Lung (tissue), 12 donors: ENCODE results near the gene NBEA. TPM values are rescaled to one million over a fixed set of nuclear protein-coding genes. Genes with fewer than 3 reads are reported as not detected.

Experiments used
- ATAC-seq: fragments of 200-7000 bp; cut with Tn5 transposase; one replicate; pipeline ENCODE4 v1.9.1; 2020; ENCODE audit warnings: moderate number of reproducible peaks; ENCODE audit not compliant: insufficient read depth, low FRiP score
- DNase-seq, 3 donors: peaks; one replicate each; pipeline ENCODE4 v3.0.0-alpha.2; 2013 to 2017
- H3K27ac ChIP-seq, 2 donors: one replicate each; pipeline ENCODE4 v1.5.1; 2013; ENCODE audit warnings: mild to moderate bottlenecking in 2 of 2, moderate library complexity in 2 of 2, control low read depth in 1 of 2, inconsistent platforms in 1 of 2, low read depth in 1 of 2, low read length in 1 of 2
- H3K27me3 ChIP-seq, 3 donors: one replicate each; pipeline ENCODE4 v1.5.1; 2013; ENCODE audit warnings: low read length in 2 of 3; ENCODE audit not compliant: control insufficient read depth in 3 of 3, insufficient read depth in 3 of 3
- H3K36me3 ChIP-seq, 4 donors: one replicate each; pipeline ENCODE4 v1.5.1; 2013; ENCODE audit warnings: low read length in 4 of 4, mild to moderate bottlenecking in 1 of 4, moderate library complexity in 1 of 4; ENCODE audit not compliant: control insufficient read depth in 4 of 4, insufficient read depth in 4 of 4
- H3K4me1 ChIP-seq, 5 donors: one replicate each; pipeline ENCODE4 v1.5.1; 2013; ENCODE audit warnings: low read length in 5 of 5, mild to moderate bottlenecking in 2 of 5, moderate library complexity in 1 of 5; ENCODE audit not compliant: control insufficient read depth in 5 of 5, insufficient read depth in 5 of 5
- H3K4me3 ChIP-seq: one replicate; pipeline ENCODE4 v1.5.1; 2013; ENCODE audit warnings: mild to moderate bottlenecking, control low read depth, moderate library complexity
- H3K9ac ChIP-seq, 2 donors: one replicate each; pipeline ENCODE4 v1.5.1; 2013; ENCODE audit warnings: low read length in 2 of 2, control low read depth in 1 of 2; ENCODE audit not compliant: insufficient read depth in 1 of 2
- H3K9me3 ChIP-seq, 4 donors: one replicate each; pipeline ENCODE4 v1.5.1; 2013; ENCODE audit warnings: low read length in 3 of 4, mild to moderate bottlenecking in 1 of 4, moderate library complexity in 1 of 4; ENCODE audit not compliant: control insufficient read depth in 4 of 4, insufficient read depth in 3 of 4
- WGBS, 2 donors: extraction: QIAGEN DNeasy Blood & Tissue Kit; methylation state at CpG; one replicate each; pipeline ENCODE4 v1.1.7; 2013; 5-methylcytosine and 5-hydroxymethylcytosine counted together
- polyA plus RNA-seq, 2 donors: library from polyadenylated mRNA; stranded (reverse); fragments of 200-250 nt; gene quantifications; one replicate each; pipeline ENCODE4 v1.2.1, GENCODE V29; 2013
- total RNA-seq, 2 donors: library from RNA; depleted of rRNA in 1 of 2; stranded (reverse); fragments of >200 nt in 1 of 2; gene quantifications; one replicate each; pipeline ENCODE4 v1.2.1, GENCODE V29; 2014 to 2021
- TF ChIP-seq, protein P1 (sequence below): IDR thresholded peaks from 2 replicates; pipeline ENCODE4 v1.5.1; 2012; ENCODE audit warnings: mild to moderate bottlenecking; ENCODE audit errors: control extremely low read depth, extremely low read depth
- donor health status: control.
- donor health status: control.
- donor health status: Bipolar disorder and iron deficiency.
- donor health status: healthy.
- donor health status: DM: yes; HTN: yes; CAD: no.

Gene NBEA
- total and polyA plus RNA-seq, 4 donors: 1.6 to 26.5 (median 5.3) TPM

DNA sequence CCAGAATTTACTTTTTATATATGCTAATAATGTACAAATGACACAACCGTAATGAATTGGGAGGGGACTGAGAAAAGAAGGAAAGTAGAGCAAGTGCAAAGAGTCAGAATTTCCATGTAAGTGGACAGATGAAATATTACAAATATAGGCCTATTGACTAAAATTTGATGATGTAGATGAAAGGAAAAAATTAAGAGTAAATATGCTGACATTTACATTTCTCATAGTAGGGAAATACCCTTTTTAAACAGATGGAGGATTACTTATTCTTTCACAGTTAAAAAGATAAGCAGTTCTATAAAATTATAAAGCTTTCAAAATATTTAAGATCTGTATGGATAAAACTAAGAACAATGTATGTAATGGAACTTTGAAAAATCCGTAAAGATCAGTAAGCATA, 185.4 kb downstream of the NBEA start:
- TF ChIP-seq, protein P1, sequence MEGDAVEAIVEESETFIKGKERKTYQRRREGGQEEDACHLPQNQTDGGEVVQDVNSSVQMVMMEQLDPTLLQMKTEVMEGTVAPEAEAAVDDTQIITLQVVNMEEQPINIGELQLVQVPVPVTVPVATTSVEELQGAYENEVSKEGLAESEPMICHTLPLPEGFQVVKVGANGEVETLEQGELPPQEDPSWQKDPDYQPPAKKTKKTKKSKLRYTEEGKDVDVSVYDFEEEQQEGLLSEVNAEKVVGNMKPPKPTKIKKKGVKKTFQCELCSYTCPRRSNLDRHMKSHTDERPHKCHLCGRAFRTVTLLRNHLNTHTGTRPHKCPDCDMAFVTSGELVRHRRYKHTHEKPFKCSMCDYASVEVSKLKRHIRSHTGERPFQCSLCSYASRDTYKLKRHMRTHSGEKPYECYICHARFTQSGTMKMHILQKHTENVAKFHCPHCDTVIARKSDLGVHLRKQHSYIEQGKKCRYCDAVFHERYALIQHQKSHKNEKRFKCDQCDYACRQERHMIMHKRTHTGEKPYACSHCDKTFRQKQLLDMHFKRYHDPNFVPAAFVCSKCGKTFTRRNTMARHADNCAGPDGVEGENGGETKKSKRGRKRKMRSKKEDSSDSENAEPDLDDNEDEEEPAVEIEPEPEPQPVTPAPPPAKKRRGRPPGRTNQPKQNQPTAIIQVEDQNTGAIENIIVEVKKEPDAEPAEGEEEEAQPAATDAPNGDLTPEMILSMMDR: no peak
- DNase-seq (no peak), ATAC-seq (no peak)
- Histone ChIP-seq H3K9ac (no peak overlapping the region), H3K27me3 (no peaks in the 10 kb centered on the region), H3K4me3 (no peak overlapping the region), H3K36me3 (no peaks in the 10 kb centered on the region), H3K4me1 (no peaks in the 10 kb centered on the region), H3K27ac (no peak overlapping the region), H3K9me3 (no peaks in the 10 kb centered on the region)
- WGBS, 2 donors: 96 to 98% methylated on average over 2 of the region's 2 CpGs

DNA sequence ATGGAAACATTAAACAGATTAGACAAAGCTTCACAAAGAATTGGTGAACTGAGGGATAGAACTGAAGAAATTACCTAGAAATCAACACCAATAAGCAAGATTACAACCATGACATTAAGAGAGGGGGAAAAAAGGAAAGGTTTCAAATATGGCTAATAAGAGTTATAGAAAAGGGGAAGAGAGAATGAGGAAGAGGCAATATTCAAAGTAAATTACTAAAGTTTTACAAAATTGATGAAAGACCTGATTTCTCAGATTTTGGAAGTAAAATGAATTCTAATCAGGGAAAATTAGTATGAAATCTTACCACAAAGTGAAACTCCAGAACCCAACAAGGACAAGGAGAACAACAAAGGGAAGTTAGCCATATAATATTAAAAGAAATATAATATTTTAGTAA, 187.4 kb downstream of the NBEA start:
- no peaks in the 10 kb centered on the region for H3K9me3 ChIP-seq
- no peak overlapping the region for H3K9ac ChIP-seq
- no peak for DNase-seq
- H3K27ac ChIP-seq: no peak overlapping the region
- no peaks in the 10 kb centered on the region for H3K27me3 ChIP-seq
- H3K4me3 ChIP-seq: no peak overlapping the region
- H3K36me3 ChIP-seq: no peaks in the 10 kb centered on the region
- TF ChIP-seq, protein P1: no peak
- H3K4me1 ChIP-seq: no peaks in the 10 kb centered on the region
- no peak for ATAC-seq

DNA sequence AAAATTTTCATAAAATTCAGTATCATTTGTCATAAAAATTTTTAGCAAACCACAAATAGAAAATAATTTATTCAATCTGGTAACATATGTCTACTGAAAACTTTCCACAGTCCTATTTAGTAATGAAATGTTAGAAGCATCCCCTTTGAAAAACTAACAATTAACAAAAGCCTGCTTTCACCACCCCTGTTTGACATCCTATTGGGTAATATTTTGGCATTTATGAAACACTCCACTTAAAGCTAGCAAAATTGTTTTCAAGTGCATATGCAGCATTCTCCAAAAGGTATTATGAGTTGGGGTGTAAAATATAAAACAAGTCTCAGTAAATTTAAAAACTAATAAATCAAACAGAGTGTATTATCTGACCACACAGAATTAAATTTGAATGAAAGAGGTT, 189.4 kb downstream of the NBEA start:
- Histone ChIP-seq H3K27me3 (no peaks in the 10 kb centered on the region), H3K36me3 (no peaks in the 10 kb centered on the region), H3K4me1 (no peaks in the 10 kb centered on the region), H3K9me3 (no peaks in the 10 kb centered on the region), H3K27ac (no peak overlapping the region), H3K9ac (no peak overlapping the region), H3K4me3 (no peak overlapping the region)
- no peak for ATAC-seq
- DNase-seq: no peak
- TF ChIP-seq, protein P1: no peak

DNA sequence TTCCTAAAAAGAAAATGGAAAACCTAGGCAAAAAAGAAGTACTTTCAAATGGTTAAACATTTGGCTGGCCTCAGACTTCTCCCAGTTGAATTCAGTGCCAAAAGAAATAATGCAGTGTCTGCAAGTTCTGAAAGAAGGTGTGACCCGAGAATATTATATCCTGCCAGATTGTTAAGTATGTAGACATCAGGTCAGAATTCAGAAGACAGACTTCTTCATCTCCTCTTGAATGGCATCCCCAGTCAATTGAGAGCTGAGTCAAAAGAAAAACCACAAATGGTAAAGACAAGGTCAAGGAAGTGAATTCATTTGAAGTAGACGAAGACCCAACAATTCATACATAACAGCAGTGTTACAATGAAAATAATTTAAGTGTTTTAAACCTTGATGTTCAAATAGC, 194.5 kb downstream of the NBEA start:
- Histone ChIP-seq H3K9ac (no peak overlapping the region), H3K27ac (no peak overlapping the region), H3K27me3 (no peaks in the 10 kb centered on the region), H3K4me1 (peaks cover 0 to 3% (median 0%) of the 10 kb centered on the region in 5 donors), H3K36me3 (peaks cover 0 to 2% (median 0%) of the 10 kb centered on the region in 4 donors), H3K9me3 (no peaks in the 10 kb centered on the region), H3K4me3 (no peak overlapping the region)
- TF ChIP-seq, protein P1: no peak
- ATAC-seq: no peak
- 66 to 75% methylated on average over 2 of the region's 2 CpGs for WGBS, 2 donors
- no peak for DNase-seq
